NCI-H1930 (cell line): ENCODE data around the gene HYOU1.
"Not testable (repeated sequence)": the region's sequence is repeated elsewhere in the genome, so short reads cannot be mapped to it uniquely, and the experiment has no call there.

Experiments used
- DNase-seq, 2 experiments: peaks; one replicate each; lab custom pipeline; 2025; lab: John Stamatoyannopoulos, UW

Gene HYOU1

DNA sequence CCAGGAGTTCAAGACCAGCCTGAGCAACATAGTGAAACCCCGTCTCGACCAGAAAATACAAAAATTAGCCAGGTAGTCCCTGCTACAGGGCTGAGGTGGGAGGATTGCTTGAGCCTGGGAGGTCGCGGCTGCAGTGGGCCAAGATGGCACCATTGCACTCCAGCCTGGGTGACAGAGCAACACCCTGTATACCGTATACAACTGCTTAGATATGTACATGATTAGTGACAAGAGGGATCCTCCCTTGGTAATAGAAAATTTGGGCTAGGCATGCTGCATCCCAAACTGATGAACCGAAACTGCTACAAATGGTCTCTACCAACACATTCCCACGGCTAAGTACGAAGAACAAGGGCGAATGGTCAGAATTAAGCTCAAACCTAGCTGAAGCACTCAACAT, 14.1 kb downstream of the HYOU1 start:
- no peak for DNase-seq

DNA sequence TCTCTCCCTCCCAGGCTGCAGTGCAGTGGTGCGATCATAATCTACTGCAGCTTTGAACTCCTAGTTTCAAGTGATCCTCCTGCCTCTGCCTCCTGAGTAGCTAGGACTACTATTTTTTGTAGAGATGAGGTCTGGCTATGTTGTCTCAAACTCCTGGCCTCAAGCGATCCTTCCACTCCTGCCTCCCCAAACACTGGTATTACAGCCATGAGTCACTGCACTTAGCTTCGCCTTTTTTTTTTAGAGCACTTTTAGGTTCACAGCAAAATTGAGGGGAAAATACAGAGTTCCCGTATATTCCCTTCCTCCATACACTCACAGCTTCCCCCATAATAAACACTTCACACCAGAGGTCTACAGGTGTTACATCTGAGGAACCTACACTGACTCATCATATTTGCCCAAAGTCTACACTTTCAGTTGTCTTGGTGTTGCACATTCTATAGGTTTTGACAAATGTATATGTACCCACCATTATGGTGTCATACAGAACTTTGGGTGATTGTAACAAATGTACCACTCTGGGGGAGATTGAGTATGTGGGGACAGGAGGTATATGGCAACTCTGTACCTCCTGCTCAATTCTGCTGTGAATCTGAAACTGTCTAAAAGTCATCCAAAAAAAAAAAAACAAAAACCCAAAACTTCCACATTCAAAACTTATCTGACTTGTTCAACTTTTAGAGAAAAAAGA, 15.0 kb downstream of the HYOU1 start:
- no peak for DNase-seq

DNA sequence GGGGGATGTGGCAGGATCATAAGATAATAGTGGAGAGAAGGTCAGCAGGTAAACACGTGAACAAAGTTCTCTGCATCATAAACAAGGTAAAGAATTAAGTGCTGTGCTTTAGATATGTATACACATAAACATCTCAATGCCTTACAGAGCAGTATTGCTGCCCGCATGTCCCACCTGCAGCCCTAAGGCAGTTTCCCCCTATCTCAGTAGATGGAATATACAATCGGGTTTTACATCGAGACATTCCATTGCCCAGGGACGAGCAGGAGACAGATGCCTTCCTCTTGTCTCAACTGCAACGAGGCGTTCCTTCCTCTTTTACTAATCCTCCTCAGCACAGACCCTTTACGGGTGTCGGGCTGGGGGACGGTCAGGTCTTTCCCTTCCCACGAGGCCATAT, 17.5 kb downstream of the HYOU1 start:
- DNase-seq, result not testable (repeated sequence)

DNA sequence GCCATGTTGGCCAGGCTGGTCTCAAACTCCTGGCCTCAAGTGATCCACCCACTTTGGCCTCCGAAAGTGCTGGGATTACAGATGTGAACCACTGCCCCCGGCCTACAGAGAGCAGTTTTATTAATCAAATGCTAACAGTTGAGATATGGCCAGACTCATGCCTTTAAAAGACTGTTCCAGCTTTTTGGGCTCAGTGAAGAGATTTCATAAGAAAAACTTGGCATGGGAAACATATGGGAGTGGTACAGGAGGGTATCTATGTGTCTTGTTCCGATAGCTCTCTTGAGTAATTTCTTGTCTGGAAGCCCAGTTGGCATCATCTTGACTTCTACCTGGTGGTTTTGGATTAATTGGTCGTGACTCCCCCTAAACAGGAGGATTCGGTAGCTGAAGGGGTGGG, 18.1 kb downstream of the HYOU1 start:
- DNase-seq, result no peak

DNA sequence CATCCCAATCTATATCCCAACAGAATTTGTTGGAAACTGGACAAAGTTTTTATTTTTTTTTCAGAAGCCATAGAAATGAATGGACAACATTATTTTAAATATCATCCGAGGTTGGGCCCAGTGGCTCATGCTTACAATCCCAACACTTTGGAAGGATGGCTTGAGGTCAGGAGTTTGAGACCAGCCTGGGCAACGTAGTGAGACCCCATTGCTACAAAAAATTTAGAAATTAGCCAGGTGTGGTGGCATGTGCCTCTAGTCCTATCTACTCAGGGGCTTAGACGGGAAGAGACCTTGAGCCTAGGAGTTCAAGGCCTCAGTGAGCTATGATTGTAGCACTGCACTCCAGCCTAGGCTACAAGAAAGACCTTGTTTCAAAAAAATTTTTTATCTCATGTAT, 22.2 kb downstream of the HYOU1 start:
- DNase-seq, result no peak

DNA sequence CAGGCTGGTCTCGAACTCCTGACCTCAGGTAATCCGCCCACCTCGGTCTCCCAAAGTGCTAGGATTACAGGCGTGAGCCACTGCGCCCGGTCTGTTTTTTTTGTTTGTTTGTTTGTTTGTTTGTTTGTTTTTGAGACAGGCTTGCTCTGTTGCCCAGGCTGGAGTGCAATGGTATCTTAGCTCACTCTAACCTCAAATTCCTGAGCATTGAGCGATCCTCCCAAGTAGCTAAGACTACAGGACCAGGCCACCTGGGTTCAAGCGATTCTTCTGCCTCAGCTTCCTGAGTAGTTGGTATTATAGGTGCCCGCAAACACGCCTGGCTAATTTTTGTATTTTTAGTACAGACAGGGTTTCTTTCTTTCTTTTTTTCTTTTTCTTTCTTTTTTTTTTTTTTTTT, 23.6 kb downstream of the HYOU1 start:
- not testable (repeated sequence) for DNase-seq

DNA sequence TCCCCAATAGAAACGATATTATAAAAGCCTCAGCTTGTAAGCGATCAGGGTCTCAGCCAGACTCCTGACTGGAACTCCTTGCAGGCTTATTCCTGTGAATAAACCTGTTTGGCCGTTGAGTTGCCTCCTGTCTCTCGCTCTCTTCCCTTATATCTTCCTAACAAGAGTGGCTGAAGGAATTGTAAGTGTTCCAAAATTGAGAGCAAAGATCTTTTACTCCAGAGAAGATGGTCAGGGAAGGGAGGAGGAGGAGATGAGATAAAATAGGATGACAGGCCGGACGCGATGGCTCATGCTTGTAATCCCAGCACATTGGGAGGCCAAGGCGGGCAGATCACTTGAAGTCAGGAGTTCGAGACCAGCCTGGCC, 25.1 kb downstream of the HYOU1 start:
- no peak for DNase-seq

DNA sequence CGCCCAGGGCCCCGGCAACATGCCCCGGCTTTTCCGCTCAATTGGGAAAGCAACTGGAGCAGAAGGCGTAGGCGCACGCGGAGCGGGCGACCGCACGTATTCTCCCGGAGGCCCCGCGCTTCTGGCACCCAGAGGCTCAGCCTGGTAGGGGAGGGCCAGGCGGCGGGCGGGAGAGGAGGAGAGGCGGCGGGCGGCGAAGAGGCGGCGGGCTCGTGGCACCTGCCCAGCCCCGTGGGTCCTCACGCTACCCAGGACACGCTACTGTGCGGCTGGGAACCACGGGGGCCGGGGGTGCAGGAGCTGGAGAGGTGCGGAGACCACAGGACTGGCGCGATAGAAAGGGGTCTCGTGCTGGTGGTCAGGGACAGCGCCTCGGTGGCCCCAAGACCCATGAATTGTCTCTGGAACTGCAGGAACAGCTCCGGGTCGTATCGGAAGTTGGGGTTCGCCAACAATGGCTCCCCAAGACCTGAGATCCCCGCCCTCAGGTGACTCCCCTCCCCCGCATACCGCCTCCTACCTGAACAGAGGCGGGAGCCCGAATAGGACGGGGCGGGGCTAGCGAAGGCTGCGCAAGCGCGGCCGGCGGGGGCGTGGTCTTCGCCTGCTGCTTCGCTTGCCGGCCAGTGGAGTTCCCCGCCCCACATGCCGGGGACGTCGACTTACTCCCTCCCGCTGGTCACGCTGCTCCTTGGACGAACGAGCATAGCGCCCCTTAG, 26.5 kb downstream of the HYOU1 start, which contains the start of gene SLC37A4:
Gene SLC37A4 (minus strand): TSS at position 549 of the 719 bp plus-strand sequence.
- DNase-seq, result peak; percentile 92 to 96

DNA sequence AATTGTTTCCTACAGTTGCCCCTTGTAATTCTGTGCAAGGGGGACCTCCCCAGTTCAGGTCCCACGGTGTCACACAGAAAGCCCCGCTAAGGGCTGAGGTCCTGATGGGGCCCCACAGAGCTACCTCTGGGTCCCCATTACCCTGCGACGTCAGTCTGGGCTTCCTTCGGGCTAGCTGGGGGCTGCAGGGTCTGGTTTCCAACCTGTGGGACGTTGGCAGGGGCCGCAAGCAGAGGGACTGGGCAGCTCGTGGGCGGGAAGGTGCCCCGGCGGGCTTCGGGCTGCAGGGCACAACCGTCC, 27.0 kb downstream of the HYOU1 start:
- DNase-seq, result no peak

DNA sequence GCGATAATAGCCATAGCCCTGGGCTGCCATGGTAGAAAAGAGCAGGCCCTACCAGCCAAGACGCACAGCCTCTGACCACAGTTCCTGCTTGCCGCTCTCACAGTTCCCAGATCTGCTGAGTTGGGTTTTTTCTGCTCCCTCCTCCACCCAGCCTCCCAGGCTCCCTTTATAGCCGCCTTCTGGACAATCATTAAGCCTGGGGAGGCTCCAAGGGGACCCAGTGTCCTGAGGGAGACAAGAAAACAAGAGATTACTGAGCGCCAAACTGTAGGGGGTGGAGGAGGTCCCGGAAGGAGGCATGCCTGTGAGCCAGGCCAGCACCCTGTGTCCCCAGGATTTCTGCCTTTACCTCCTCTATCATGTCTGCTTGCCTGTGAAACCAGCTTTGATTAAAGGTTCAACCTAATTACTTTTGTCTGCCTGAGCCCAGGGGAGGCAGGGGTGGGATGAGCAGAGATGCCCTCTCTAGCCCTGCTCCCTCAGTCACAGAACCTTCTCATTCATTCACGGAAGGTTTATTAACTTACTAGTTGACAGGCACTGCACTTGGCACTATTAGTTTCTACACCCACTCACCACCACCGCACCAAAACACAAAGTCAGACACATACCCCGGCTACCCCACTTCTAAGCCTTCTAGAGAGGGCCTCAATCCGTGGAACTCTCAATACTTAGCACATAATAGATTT, 27.5 kb downstream of the HYOU1 start:
- DNase-seq, result no peak

DNA sequence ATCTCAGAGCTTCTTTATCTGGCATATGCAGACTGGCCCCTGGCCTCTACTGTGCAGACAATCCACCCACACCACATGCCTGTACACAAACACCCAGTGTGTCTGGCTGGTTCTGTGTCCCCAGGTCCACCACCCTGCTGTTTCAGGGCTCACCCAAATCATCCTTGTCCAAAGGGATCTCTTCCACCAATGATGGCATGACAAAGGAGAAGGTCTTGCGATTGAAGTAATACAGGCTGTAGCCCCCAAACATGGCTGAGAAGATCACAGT, 28.0 kb downstream of the HYOU1 start:
- no peak for DNase-seq

DNA sequence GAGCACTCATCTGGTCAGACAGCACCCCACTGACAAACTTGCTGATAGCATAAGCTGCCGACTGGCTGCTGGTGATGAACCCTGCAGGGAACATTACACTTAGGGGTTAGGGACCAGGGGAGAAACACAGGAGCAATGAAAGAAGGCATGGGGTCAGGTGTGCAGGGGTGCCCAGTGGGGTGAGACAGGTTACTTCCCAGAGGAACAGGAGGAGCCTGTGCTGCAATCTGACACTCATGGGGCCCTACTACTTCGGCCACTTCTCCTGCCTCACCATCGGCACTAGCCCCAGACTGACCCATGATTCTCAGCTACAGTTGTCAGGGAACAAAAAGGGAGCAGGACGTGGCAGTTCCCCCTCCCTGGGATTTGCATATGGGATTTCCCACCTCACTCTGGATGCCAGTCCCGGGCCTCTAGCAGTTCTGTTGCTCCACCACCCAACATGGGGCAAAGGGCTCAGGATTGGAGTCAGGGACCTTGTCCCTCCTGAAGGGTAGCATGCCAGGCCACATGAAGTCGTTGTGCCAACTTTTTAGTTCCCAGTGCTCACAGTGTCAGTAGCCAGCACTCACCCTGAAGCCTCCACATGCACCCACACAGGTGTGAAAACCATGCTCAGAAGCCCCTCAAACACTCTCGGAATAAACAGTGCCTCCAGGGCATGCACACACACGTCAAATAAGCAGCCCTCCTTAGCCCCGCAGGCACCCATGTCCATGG, 28.5 kb downstream of the HYOU1 start:
- DNase-seq, result no peak

DNA sequence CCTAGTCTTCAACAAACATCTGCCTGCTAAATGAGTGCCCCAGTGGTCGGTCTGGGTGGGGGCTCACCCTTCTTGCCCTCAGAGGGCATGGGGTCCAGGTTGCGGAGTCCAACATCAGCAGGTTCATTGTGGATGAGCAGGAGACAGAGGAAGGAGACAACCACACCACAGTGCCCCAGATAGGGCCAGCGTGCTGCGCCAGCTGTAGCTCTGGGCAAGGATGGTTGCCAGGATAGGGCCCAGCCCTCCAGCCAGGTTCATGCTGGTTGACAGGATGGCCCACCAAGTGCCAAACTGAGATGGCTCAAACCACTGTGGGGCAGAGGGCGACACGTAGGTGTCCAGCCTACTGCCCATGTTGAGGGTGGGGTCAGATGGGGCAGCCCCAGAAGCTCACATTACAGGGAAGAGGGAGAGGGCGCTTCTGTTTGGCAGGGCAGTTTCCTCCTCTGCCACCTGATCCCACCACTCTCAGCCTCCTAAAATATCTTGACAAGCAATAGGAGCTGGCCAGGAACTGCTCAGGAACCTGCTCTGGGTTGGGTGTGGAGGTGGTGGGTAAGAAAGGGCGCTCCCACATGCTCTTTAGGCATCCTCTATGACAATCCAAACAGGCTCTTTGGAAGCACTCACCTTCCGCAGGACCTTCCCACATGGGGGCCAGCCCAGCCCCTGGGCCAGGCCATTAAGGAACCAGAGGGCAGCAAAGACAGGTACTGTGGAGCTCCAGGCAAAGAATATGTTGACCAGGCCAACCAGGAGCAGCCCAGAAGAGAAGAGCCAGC, 29.3 kb downstream of the HYOU1 start:
- DNase-seq, result no peak

DNA sequence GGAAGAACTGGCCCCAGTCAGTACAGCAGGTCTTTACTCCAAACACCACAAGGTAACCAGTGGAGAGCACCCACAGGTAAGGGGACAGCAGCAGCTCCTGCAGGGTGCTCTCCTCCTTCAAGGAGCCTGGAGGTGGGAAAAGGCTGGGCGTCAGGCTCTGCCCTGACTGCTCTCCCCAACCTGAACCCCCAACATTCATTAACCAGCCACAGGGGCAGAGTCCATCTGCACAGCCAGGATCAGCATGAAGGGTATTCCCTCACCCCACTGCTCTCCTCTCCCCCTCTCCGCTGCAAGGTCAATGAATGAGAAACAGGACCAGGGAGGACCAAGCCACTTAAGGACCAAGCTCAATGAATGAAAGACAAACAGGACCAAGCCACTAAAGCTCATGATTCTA, 30.0 kb downstream of the HYOU1 start:
- no peak for DNase-seq

DNA sequence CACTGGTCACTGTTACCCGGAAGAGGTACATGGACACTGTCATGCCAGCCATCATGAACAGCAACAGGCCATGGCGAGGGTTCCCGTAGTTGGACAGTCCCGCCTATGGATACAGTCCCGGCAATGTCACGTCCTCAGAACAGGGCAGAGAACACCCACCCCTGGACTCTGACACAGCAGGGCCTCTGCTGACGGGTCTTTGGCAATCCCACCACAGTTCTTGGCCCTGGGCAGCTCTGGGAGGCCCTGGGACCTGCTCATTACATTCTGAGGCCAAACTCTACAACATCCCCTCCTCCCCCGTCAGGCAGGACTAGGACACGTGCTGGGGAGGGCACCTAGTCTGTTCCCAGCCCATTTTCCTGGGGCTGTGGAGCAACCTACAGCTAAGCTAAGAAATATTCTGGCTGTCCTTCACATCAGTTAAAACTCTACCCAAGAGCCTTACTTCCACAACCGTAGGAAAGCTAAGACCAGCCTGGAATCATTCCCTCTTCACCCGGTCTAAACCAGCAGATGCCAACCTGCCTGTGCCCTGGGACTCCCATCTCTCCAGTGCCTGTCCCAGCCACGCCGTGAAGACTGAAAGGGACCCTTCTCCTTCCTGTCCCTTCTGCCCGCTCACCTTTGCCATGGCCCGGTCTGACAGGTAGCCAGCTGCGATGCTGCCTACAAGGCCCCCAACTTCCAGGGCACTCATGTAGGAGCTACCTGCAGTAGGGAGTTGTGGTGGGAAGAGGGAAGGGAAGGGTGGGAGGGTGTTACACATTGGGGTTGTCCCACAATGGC, 30.8 kb downstream of the HYOU1 start:
- no peak for DNase-seq

DNA sequence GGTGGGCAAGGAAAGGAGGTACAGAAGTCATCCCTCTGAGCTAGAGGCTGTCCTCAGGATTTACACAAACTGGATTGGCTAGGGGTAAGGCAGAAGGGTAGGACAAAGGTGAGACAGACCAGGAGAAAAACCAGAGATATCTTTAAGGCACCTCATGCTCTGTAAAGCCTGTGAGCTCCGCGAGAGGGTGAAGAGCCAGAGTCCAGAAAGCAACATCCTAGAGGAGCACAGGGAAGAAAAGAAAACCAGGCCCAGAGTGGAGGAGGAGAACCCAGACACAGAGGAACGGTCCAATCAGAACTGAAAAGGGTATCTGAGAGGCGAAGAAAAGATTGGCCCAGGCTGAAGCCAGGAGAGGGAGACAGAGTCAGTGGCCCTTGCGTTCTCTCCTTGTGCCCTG, 31.5 kb downstream of the HYOU1 start:
- no peak for DNase-seq

DNA sequence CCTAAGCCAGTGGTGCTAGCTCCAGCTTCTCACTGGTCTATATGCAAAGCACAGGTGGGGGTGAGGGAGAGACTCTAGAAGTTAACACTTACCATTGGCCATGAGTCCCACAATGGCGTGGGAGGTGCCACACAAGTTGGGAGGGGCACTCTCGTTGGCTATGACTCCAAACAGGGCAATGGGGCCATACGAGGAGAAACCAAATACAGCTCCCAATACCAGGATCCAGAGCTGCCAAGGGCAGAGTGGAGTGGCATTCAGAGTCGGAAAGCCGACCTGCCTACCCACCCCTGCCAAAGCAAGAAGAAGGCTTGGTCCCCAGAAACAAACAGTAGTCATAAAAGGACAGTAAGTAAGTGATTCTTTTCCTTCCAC, 31.9 kb downstream of the HYOU1 start:
- no peak for DNase-seq

DNA sequence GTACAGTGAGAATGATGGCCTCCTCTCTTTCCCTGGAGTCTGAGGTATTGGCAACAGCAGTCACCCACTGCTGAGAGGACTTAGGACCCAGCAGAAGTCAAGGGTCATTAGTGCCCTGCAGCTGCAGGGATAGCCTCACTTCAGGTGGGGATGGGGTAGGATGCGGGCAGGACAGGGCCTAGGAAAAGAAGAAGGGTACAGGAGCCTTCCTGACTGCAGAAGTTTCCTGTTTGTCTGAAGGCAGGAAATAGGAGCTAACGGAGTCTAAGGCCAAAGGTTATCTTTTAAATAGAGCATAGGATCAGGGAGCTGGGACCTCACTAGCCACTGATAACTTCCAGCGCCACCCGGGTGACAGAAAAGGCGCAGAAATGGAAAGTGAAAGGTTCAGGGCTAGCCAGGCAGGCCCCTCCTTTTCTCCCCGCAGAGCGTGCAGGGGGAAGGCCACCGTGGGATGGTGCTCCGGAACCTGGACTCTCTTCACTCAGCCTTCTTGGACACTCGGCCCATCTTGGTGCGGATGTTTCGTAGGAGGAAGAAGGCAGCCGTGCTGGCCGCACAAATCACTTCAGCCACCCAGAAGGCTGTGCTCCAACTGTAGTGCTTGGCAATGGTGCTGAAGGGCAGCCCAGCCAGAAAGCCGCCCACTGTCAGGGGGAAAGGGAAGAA, 32.4 kb downstream of the HYOU1 start:
- DNase-seq, result no peak

DNA sequence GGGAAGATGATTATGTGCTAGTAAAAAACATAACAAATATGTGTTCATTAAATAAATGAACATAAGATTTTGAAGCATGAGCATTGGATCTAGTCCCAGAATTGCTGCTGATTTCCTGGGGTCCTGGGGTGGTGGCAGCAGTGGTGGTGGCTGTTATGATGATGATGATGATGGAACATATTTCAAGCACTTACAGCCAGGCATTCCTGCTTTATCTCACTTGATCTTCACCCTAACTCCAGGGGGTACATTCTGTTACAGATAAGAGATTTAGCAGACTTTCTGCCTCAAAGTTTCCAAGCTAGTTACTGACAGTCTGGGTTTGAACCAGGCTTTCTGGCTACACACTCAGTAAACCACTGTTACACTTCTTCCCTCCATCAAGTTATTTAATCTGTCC, 33.3 kb downstream of the HYOU1 start:
- DNase-seq, result no peak

DNA sequence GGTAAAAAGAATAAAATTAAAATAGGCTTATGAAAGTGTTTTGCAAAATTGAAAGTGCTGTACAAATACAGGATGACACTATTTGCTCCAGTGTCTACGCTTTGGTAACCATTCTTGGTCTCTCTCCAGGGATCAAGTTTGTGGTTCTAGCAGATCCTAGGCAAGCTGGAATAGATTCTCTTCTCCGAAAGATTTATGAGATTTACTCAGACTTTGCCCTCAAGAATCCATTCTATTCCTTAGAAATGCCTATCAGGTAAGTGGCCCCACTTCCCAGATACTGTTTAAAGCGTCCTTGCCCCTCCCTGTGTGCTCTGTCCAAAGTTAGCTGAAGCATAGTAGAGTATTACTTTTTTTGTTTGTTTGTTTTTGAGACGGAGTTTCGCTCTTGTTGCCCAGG, 35.4 kb downstream of the HYOU1 start:
- DNase-seq, result no peak

DNA sequence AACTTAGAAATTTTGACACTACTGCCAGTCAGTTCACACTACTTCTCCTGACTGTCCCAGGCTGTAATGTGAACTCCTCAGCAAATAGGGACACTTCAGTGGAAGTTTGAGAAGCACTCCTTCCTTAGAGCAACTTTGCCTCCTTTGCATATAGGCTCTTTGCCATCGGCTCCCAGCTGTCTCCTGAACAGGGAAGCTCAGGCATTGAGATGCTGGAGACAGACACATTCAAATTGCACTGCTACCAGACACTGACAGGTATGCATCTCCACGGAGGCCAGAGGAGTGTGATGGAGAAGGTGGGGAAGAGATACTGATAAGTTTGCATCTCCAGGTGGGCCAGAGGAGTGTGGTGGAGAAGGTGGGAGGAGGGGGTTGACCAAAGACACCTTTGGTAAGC, 37.0 kb downstream of the HYOU1 start:
- DNase-seq, result no peak
